Measurements from ENCODE around the gene DIAPH2. TPM values are rescaled to one million over a fixed set of nuclear protein-coding genes. Genes with fewer than 3 reads are reported as not detected.

The DIAPH2 gene
- polyA plus RNA-seq, 1 experiment: 10.6 TPM

- no peak overlapping the region for H3K27ac ChIP-seq (ENCODE audit: low read depth, low read length)
- no peak for DNase-seq (ENCODE audit: low read depth, low spot score)
- no peak for TF ChIP-seq CTCF (IDR thresholded peaks at IDR 0.05; ENCODE audit: low read depth, low read length)
- H3K9me3 ChIP-seq (ENCODE audit: control insufficient read depth, insufficient read depth, low read length): no peaks in the 10 kb centered on the region
- CTCF ChIA-PET: no interaction called here
- POLR2A ChIA-PET: no interaction called here
- H3K4me3 ChIP-seq (ENCODE audit: low read depth, low read length): no peak overlapping the region
- H3K27me3 ChIP-seq (ENCODE audit: control insufficient read depth, insufficient read depth, low read length): no peaks in the 10 kb centered on the region
These were observed 819.8 kb downstream of the DIAPH2 start for GRCh38 chrX:97504431-97504830.

GRCh38 chrX:97517763-97518162, 833.1 kb downstream of the DIAPH2 start:
- ChIA-PET POLR2A (no interaction called here), CTCF (no interaction called here)
- H3K9me3 ChIP-seq (ENCODE audit: control insufficient read depth, insufficient read depth, low read length): no peaks in the 10 kb centered on the region
- no peak for DNase-seq (ENCODE audit: low read depth, low spot score)
- TF ChIP-seq CTCF (IDR thresholded peaks at IDR 0.05; ENCODE audit: low read depth, low read length): no peak
- H3K27ac ChIP-seq (ENCODE audit: low read depth, low read length): no peak overlapping the region
- H3K4me3 ChIP-seq (ENCODE audit: low read depth, low read length): no peak overlapping the region
- no peaks in the 10 kb centered on the region for H3K27me3 ChIP-seq (ENCODE audit: control insufficient read depth, insufficient read depth, low read length)

GRCh38 chrX:97522307-97522706, 837.7 kb downstream of the DIAPH2 start:
- Histone ChIP-seq H3K27ac (ENCODE audit: low read depth, low read length) (no peak overlapping the region), H3K4me3 (ENCODE audit: low read depth, low read length) (no peak overlapping the region), H3K27me3 (ENCODE audit: control insufficient read depth, insufficient read depth, low read length) (no peaks in the 10 kb centered on the region), H3K9me3 (ENCODE audit: control insufficient read depth, insufficient read depth, low read length) (no peaks in the 10 kb centered on the region)
- no peak for TF ChIP-seq CTCF (IDR thresholded peaks at IDR 0.05; ENCODE audit: low read depth, low read length)
- DNase-seq (ENCODE audit: low read depth, low spot score): no peak
- ChIA-PET CTCF (no interaction called here), POLR2A (no interaction called here)

GRCh38 chrX:97524340-97524739, 839.7 kb downstream of the DIAPH2 start:
- no peaks in the 10 kb centered on the region for H3K9me3 ChIP-seq (ENCODE audit: control insufficient read depth, insufficient read depth, low read length)
- no peak for DNase-seq (ENCODE audit: low read depth, low spot score)
- POLR2A ChIA-PET: no interaction called here
- H3K4me3 ChIP-seq (ENCODE audit: low read depth, low read length): no peak overlapping the region
- no peak for TF ChIP-seq CTCF (IDR thresholded peaks at IDR 0.05; ENCODE audit: low read depth, low read length)
- no peaks in the 10 kb centered on the region for H3K27me3 ChIP-seq (ENCODE audit: control insufficient read depth, insufficient read depth, low read length)
- H3K27ac ChIP-seq (ENCODE audit: low read depth, low read length): no peak overlapping the region
- CTCF ChIA-PET: no interaction called here

GRCh38 chrX:97524997-97525396, 840.4 kb downstream of the DIAPH2 start:
- no peak for TF ChIP-seq CTCF (IDR thresholded peaks at IDR 0.05; ENCODE audit: low read depth, low read length)
- Histone ChIP-seq H3K4me3 (ENCODE audit: low read depth, low read length) (no peak overlapping the region), H3K27me3 (ENCODE audit: control insufficient read depth, insufficient read depth, low read length) (no peaks in the 10 kb centered on the region), H3K9me3 (ENCODE audit: control insufficient read depth, insufficient read depth, low read length) (no peaks in the 10 kb centered on the region), H3K27ac (ENCODE audit: low read depth, low read length) (no peak overlapping the region)
- CTCF ChIA-PET: no interaction called here
- no peak for DNase-seq (ENCODE audit: low read depth, low spot score)
- POLR2A ChIA-PET: no interaction called here
